Measurements from ENCODE around the gene PBLD. TPM values are rescaled to one million over a fixed set of nuclear protein-coding genes. Genes with fewer than 3 reads are reported as not detected.

PBLD gene
- total RNA-seq, 1 experiment from 2014 or later, result 4.9 TPM

GRCh38 chr10:68269562-68270290 is 63.0 kb downstream of the PBLD start:
- CTCF ChIA-PET, result no interaction called here

GRCh38 chr10:68261132-68261856 is 71.4 kb downstream of the PBLD start:
- intact Hi-C loops (cut with micrococcal nuclease; ENCODE audit: unreplicated experiment), result no loop called here
- Histone ChIP-seq H3K27me3 (replicated peaks; ENCODE audit: insufficient read depth, low read depth, low read length, poor library complexity) (no peaks in the 10 kb centered on the region), H3K4me1 (ENCODE audit: insufficient read depth, low read length, poor library complexity, severe bottlenecking) (no peaks in the 10 kb centered on the region), H3K9me3 (ENCODE audit: low read depth, low read length, poor library complexity, severe bottlenecking) (peaks cover 5% of the 10 kb centered on the region), H3K4me3 (ENCODE audit: low read depth, low read length, poor library complexity, severe bottlenecking) (no peak overlapping the region), H3K27ac (ENCODE audit: low read depth, low read length, poor library complexity, severe bottlenecking) (no peak overlapping the region), H3K36me3 (ENCODE audit: insufficient read depth, low read length, poor library complexity, severe bottlenecking) (no peaks in the 10 kb centered on the region)
- TF ChIP-seq EZH2 (IDR thresholded peaks at IDR 0.05; ENCODE audit: borderline replicate concordance, low read depth, low read length, poor library complexity, severe bottlenecking) (no peak), CTCF (conservative IDR thresholded peaks at IDR 0.05; ENCODE audit: low read depth, low read length) (no peak)
- no TSS peak for BruUV-seq (replicated peaks)
- ChIA-PET POLR2A (ENCODE audit: low non-redundant PET) (no interaction called here), CTCF (no interaction called here)
- no peak for DNase-seq (ENCODE audit: low spot score)

More at GRCh38 chr10:68269562-68270290, 63.0 kb downstream of the PBLD start:
- H3K9me3 ChIP-seq (ENCODE audit: low read depth, low read length, poor library complexity, severe bottlenecking), result peaks cover 5% of the 10 kb centered on the region
- peaks cover 12% of the 10 kb centered on the region for H3K4me1 ChIP-seq (ENCODE audit: insufficient read depth, low read length, poor library complexity, severe bottlenecking)
- TF ChIP-seq EZH2 (IDR thresholded peaks at IDR 0.05; ENCODE audit: borderline replicate concordance, low read depth, low read length, poor library complexity, severe bottlenecking), result no peak
- no peak for TF ChIP-seq CTCF (conservative IDR thresholded peaks at IDR 0.05; ENCODE audit: low read depth, low read length)
- H3K4me3 ChIP-seq (ENCODE audit: low read depth, low read length, poor library complexity, severe bottlenecking), result no peak overlapping the region
- DNase-seq (ENCODE audit: low spot score), result no peak
- H3K27me3 ChIP-seq (replicated peaks; ENCODE audit: insufficient read depth, low read depth, low read length, poor library complexity), result no peaks in the 10 kb centered on the region
- H3K36me3 ChIP-seq (ENCODE audit: insufficient read depth, low read length, poor library complexity, severe bottlenecking), result no peaks in the 10 kb centered on the region
- H3K27ac ChIP-seq (ENCODE audit: low read depth, low read length, poor library complexity, severe bottlenecking), result no peak overlapping the region
- POLR2A ChIA-PET (ENCODE audit: low non-redundant PET), result no interaction called here
- intact Hi-C loops (cut with micrococcal nuclease; ENCODE audit: unreplicated experiment), result no loop called here
- no TSS peak for BruUV-seq (replicated peaks)

GRCh38 chr10:68253346-68253745 is 79.4 kb downstream of the PBLD start:
- Histone ChIP-seq H3K27me3 (replicated peaks; ENCODE audit: insufficient read depth, low read depth, low read length, poor library complexity) (no peaks in the 10 kb centered on the region), H3K4me1 (ENCODE audit: insufficient read depth, low read length, poor library complexity, severe bottlenecking) (no peaks in the 10 kb centered on the region), H3K36me3 (ENCODE audit: insufficient read depth, low read length, poor library complexity, severe bottlenecking) (no peaks in the 10 kb centered on the region), H3K4me3 (ENCODE audit: low read depth, low read length, poor library complexity, severe bottlenecking) (no peak overlapping the region), H3K27ac (ENCODE audit: low read depth, low read length, poor library complexity, severe bottlenecking) (no peak overlapping the region), H3K9me3 (ENCODE audit: low read depth, low read length, poor library complexity, severe bottlenecking) (no peaks in the 10 kb centered on the region)
- ChIA-PET CTCF (no interaction called here), POLR2A (ENCODE audit: low non-redundant PET) (no interaction called here)
- no TSS peak for BruUV-seq (replicated peaks)
- intact Hi-C loops (cut with micrococcal nuclease; ENCODE audit: unreplicated experiment), result no loop called here
- TF ChIP-seq EZH2 (IDR thresholded peaks at IDR 0.05; ENCODE audit: borderline replicate concordance, low read depth, low read length, poor library complexity, severe bottlenecking) (no peak), CTCF (conservative IDR thresholded peaks at IDR 0.05; ENCODE audit: low read depth, low read length) (no peak)
- DNase-seq (ENCODE audit: low spot score), result no peak

Measured in A673 (cell line).